ENCODE measurements around the gene NRK.
"Not testable (repeated sequence)": the region's sequence is repeated elsewhere in the genome, so short reads cannot be mapped to it uniquely, and the experiment has no call there.

Gene NRK

DNA sequence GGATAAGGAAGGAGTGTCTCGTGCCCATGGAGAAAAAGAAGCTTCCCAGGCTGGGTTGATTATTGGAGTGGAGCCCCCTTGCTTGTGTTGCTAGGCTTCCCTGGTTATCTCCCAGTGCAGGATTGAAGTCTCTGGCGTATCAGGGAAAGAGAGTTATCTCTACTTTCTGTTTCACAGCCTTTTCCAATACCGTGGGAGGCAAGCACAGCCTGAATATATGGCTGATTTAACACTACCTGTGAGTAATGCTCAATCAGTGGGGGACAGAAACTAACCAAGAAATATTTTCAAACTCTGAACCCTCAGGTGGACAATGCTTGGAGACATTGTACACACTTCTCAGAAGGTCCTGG, 151.0 kb downstream of the NRK start (continued):
- TF ChIP-seq ZBTB6 (tag by site-specific recombination; IDR thresholded peaks at IDR 0.05) (no peak), ZNF558 (tag by site-specific recombination; IDR thresholded peaks at IDR 0.05) (no peak), SALL2 (tag by site-specific recombination; IDR thresholded peaks at IDR 0.05; ENCODE audit: borderline replicate concordance) (no peak), ZNF560 (tag by site-specific recombination; IDR thresholded peaks at IDR 0.05; ENCODE audit: borderline replicate concordance) (no peak), SP2 (tag by site-specific recombination; IDR thresholded peaks at IDR 0.05) (no peak), ZNF157 (tag by site-specific recombination; IDR thresholded peaks at IDR 0.05) (no peak), BCL11B (tag by site-specific recombination; IDR thresholded peaks at IDR 0.05; ENCODE audit: low read depth) (no peak), PRDM1 (tag by site-specific recombination; IDR thresholded peaks at IDR 0.05) (no peak), ZSCAN30 (tag by site-specific recombination; IDR thresholded peaks at IDR 0.05) (no peak), ZNF664 (tag by site-specific recombination; IDR thresholded peaks at IDR 0.05) (no peak), ZNF610 (tag by site-specific recombination; IDR thresholded peaks at IDR 0.05; ENCODE audit: borderline replicate concordance) (no peak), ZNF169 (tag by site-specific recombination; IDR thresholded peaks at IDR 0.05) (no peak), ZBTB20 (tag by site-specific recombination; IDR thresholded peaks at IDR 0.05) (no peak)

GRCh38 chrX:105975382-105975781, 153.0 kb downstream of the NRK start:
- ChIA-PET CTCF (interaction anchor here (0.6 to 1.0 kb wide), 3 partner anchors 64 to 386 kb away, joined by 3 to 4 read pairs (median 3); no protein-coding TSS in a partner anchor), POLR2A (no interaction called here)
- Histone ChIP-seq H3K4me1 (ENCODE audit: control insufficient read depth, insufficient read depth, low read length) (no peaks in the 10 kb centered on the region), H3K9me3 (ENCODE audit: control insufficient read depth, insufficient read depth, low read depth, low read length) (no peaks in the 10 kb centered on the region; the same call in 1 of the 2 replicates), H3K27ac (ENCODE audit: extremely low read depth, low read depth, low read length) (no peak overlapping the region), H3K36me3 (ENCODE audit: control insufficient read depth in 2 of 2, insufficient read depth in 1 of 2, low read length in 2 of 2) (no peaks in the 10 kb centered on the region), H3K4me3 (ENCODE audit: low read depth, low read length) (no peak overlapping the region)
- TF ChIP-seq ZNF138 (tag by site-specific recombination; IDR thresholded peaks at IDR 0.05; ENCODE audit: borderline replicate concordance) (no peak), ZNF37A (tag by site-specific recombination; IDR thresholded peaks at IDR 0.05) (no peak), ZNF654 (tag by site-specific recombination; IDR thresholded peaks at IDR 0.05; ENCODE audit: low read depth) (peak; percentile 31), ZNF549 (tag by site-specific recombination; IDR thresholded peaks at IDR 0.05) (no peak)

DNA sequence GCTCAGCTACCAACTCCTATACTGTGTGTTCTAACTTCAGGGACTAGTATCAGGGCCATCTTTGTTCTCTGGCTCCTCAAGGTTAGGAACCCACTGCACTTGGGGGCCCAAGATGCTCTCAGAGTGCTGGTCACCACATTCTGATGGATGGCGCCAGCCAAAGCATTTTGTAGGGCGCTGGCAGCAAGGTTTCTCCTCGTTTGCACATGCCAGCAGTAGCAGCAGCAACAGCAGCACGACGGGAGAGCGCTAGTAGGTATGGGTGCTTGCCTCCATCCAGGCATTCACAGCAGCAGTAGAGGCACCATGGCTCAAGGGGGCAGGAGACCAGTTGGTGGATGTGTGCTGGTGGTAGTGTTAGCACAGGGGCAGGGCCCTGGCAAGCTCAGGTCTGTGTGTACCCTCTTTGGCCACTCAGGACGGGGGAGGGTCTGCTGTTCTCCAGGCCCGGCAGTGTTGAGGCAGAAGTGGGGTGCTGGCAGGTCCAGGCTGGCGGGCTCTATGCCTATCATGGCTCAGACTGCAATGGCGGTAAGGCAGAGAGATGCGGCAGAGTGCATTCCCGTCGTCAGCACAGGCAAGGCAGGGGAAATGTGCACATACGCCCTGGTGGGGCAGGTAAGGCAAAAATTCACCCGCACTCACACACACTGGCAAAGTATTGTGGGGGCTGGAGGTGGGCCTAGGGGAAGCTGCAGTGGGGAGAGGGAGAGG, 159.6 kb downstream of the NRK start:
- no peak for TF ChIP-seq ZNF529 (tag by site-specific recombination; IDR thresholded peaks at IDR 0.05; ENCODE audit: insufficient replicate concordance)
- H3K9me3 ChIP-seq (ENCODE audit: control insufficient read depth, insufficient read depth, low read depth, low read length) = no peaks in the 10 kb centered on the region; the same call in 1 of the 2 replicates
- POLR2A ChIA-PET = no interaction called here
- no peaks in the 10 kb centered on the region for H3K4me1 ChIP-seq (ENCODE audit: control insufficient read depth, insufficient read depth, low read length)
- H3K36me3 ChIP-seq (ENCODE audit: control insufficient read depth in 2 of 2, insufficient read depth in 1 of 2, low read length in 2 of 2) = no peaks in the 10 kb centered on the region
- no peak overlapping the region for H3K27ac ChIP-seq (ENCODE audit: extremely low read depth, low read depth, low read length)
- CTCF ChIA-PET = no interaction called here
- no peak overlapping the region for H3K4me3 ChIP-seq (ENCODE audit: low read depth, low read length)

DNA sequence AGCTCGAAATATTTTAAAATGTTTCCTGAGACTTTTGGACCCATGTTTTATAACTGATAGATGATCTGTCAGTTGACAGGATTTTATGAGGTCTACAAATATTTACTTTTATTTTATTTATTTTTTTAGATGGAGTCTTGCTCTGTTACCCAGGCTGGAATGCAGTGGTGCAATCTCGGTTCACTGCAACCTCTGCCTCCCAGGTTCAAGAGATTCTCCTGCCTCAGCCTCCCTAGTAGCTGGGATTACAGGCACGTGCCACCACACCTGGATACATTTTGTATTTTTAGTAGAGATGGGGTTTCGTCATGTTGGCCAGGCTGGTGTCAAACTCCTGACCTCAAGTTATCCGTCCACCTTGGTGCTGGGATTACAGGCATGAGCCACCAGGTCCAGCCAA, 166.1 kb downstream of the NRK start:
- H3K9me3 ChIP-seq (ENCODE audit: control insufficient read depth, insufficient read depth, low read depth, low read length); CTCF ChIA-PET; H3K4me1 ChIP-seq (ENCODE audit: control insufficient read depth, insufficient read depth, low read length); H3K27ac ChIP-seq (ENCODE audit: extremely low read depth, low read depth, low read length); H3K4me3 ChIP-seq (ENCODE audit: low read depth, low read length); POLR2A ChIA-PET; H3K36me3 ChIP-seq (ENCODE audit: control insufficient read depth in 2 of 2, insufficient read depth in 1 of 2, low read length in 2 of 2): not testable (repeated sequence)

Data from HEK293 (cell line).